ENCODE data around the gene ITCH. TPM values are rescaled to one million over a fixed set of nuclear protein-coding genes. Genes with fewer than 3 reads are reported as not detected.
"Not testable (repeated sequence)": the region's sequence is repeated elsewhere in the genome, so short reads cannot be mapped to it uniquely, and the experiment has no call there.

The ITCH gene
- total and polyA plus RNA-seq, 2 experiments from 2014 or later: 31.0 to 47.7 TPM

GRCh38 chr20:34320861-34321260, 42.2 kb upstream of the ITCH start:
- no peaks in the 10 kb centered on the region; the same call in 1 of the 2 replicates for H3F3A ChIP-seq (ENCODE audit: insufficient read depth)
- no peak overlapping the region for H3K27ac ChIP-seq
- in situ Hi-C loops (cut with MboI): loop anchor here (25.0 kb wide), 1 partner anchor 391 kb away; the partner anchor contains the start of gene TP53INP2
- no peak overlapping the region for H3K4me3 ChIP-seq
- no peak for DNase-seq
- TF ChIP-seq EZH2 (IDR thresholded peaks at IDR 0.05; ENCODE audit: insufficient read depth, poor library complexity, severe bottlenecking) (no peak), EZH2phosphoT487 (IDR thresholded peaks at IDR 0.05; ENCODE audit: insufficient read depth, low read depth) (no peak)
- no peaks in the 10 kb centered on the region for H3K9me3 ChIP-seq (ENCODE audit: low read depth)
- 76 to 78% methylated on average over 3 of the region's 3 CpGs for WGBS, 2 experiments (ENCODE audit: low coverage in 1 of 2, low lambda C conversion rate in 2 of 2, missing lambda C conversion rate in 2 of 2)
- no peaks in the 10 kb centered on the region for H3K27me3 ChIP-seq (replicated peaks; ENCODE audit: insufficient read depth)
- no peaks in the 10 kb centered on the region for H3K9me2 ChIP-seq (ENCODE audit: insufficient read depth)
- H3K4me2 ChIP-seq (ENCODE audit: unreplicated experiment): no peak overlapping the region
- H3K4me1 ChIP-seq (ENCODE audit: insufficient read depth): peaks cover 7% of the 10 kb centered on the region; the same call in 1 of the 2 replicates
- H2AFZ ChIP-seq: no peak overlapping the region
- no peaks in the 10 kb centered on the region for H3K36me3 ChIP-seq (ENCODE audit: low read depth)
- H4K20me1 ChIP-seq (ENCODE audit: insufficient read depth): no peaks in the 10 kb centered on the region
- H3K9ac ChIP-seq: no peak overlapping the region
- H3K79me2 ChIP-seq (ENCODE audit: insufficient read depth): no peaks in the 10 kb centered on the region

- H3K9me3 ChIP-seq (ENCODE audit: low read depth): no peaks in the 10 kb centered on the region
- TF ChIP-seq EZH2phosphoT487 (IDR thresholded peaks at IDR 0.05; ENCODE audit: insufficient read depth, low read depth) (no peak), EZH2 (IDR thresholded peaks at IDR 0.05; ENCODE audit: insufficient read depth, poor library complexity, severe bottlenecking) (no peak)
- H3K9me2 ChIP-seq (ENCODE audit: insufficient read depth): no peaks in the 10 kb centered on the region
- no peaks in the 10 kb centered on the region for H3K36me3 ChIP-seq (ENCODE audit: low read depth)
- H2AFZ ChIP-seq: no peak overlapping the region
- no peak overlapping the region for H3K4me3 ChIP-seq
- H3F3A ChIP-seq (ENCODE audit: insufficient read depth): no peaks in the 10 kb centered on the region; the same call in 1 of the 2 replicates
- no peak overlapping the region for H3K9ac ChIP-seq
- in situ Hi-C loops (cut with MboI): loop anchor here (25.0 kb wide), 1 partner anchor 390 kb away; the partner anchor contains the start of gene TP53INP2
- H4K20me1 ChIP-seq (ENCODE audit: insufficient read depth): no peaks in the 10 kb centered on the region
- no peaks in the 10 kb centered on the region for H3K79me2 ChIP-seq (ENCODE audit: insufficient read depth)
- H3K4me1 ChIP-seq (ENCODE audit: insufficient read depth): no peaks in the 10 kb centered on the region
- H3K27me3 ChIP-seq (replicated peaks; ENCODE audit: insufficient read depth): no peaks in the 10 kb centered on the region
- 72 to 73% methylated on average over 9 of the region's 9 CpGs for WGBS, 2 experiments (ENCODE audit: low coverage in 1 of 2, low lambda C conversion rate in 2 of 2, missing lambda C conversion rate in 2 of 2)
- no peak overlapping the region for H3K4me2 ChIP-seq (ENCODE audit: unreplicated experiment)
- H3K27ac ChIP-seq: no peak overlapping the region
- DNase-seq: no peak
These were observed 40.6 kb upstream of the ITCH start for GRCh38 chr20:34322267-34323105.

- Histone ChIP-seq H3K4me1 (ENCODE audit: insufficient read depth) (no peaks in the 10 kb centered on the region), H3K79me2 (ENCODE audit: insufficient read depth) (no peaks in the 10 kb centered on the region), H3K9me3 (ENCODE audit: low read depth) (no peaks in the 10 kb centered on the region), H3K36me3 (ENCODE audit: low read depth) (no peaks in the 10 kb centered on the region), H3K9me2 (ENCODE audit: insufficient read depth) (no peaks in the 10 kb centered on the region), H3K4me2 (ENCODE audit: unreplicated experiment) (no peak overlapping the region), H3F3A (ENCODE audit: insufficient read depth) (no peaks in the 10 kb centered on the region; the same call in 1 of the 2 replicates), H3K27me3 (replicated peaks; ENCODE audit: insufficient read depth) (no peaks in the 10 kb centered on the region), H3K9ac (no peak overlapping the region), H4K20me1 (ENCODE audit: insufficient read depth) (no peaks in the 10 kb centered on the region), H2AFZ (no peak overlapping the region), H3K4me3 (no peak overlapping the region), H3K27ac (no peak overlapping the region)
- WGBS, 2 experiments (ENCODE audit: low coverage in 1 of 2, low lambda C conversion rate in 2 of 2, missing lambda C conversion rate in 2 of 2): 30 to 33% methylated on average over 2 of the region's 2 CpGs
- DNase-seq: no peak
- no peak for TF ChIP-seq EZH2 (IDR thresholded peaks at IDR 0.05; ENCODE audit: insufficient read depth, poor library complexity, severe bottlenecking)
- no peak for TF ChIP-seq EZH2phosphoT487 (IDR thresholded peaks at IDR 0.05; ENCODE audit: insufficient read depth, low read depth)
- in situ Hi-C loops (cut with MboI): loop anchor here (25.0 kb wide), 1 partner anchor 388 kb away; the partner anchor contains the start of gene TP53INP2
These were observed 38.5 kb upstream of the ITCH start for GRCh38 chr20:34324541-34324940.

GRCh38 chr20:34328207-34328606, 34.9 kb upstream of the ITCH start:
- H4K20me1 ChIP-seq (ENCODE audit: insufficient read depth); H3K27me3 ChIP-seq (replicated peaks; ENCODE audit: insufficient read depth); H3K4me3 ChIP-seq; H2AFZ ChIP-seq; H3K79me2 ChIP-seq (ENCODE audit: insufficient read depth); DNase-seq; H3K4me2 ChIP-seq (ENCODE audit: unreplicated experiment); in situ Hi-C loops (cut with MboI); H3K4me1 ChIP-seq (ENCODE audit: insufficient read depth); H3K27ac ChIP-seq; H3K9ac ChIP-seq; H3K9me2 ChIP-seq (ENCODE audit: insufficient read depth); H3K36me3 ChIP-seq (ENCODE audit: low read depth); H3F3A ChIP-seq (ENCODE audit: insufficient read depth); H3K9me3 ChIP-seq (ENCODE audit: low read depth): not testable (repeated sequence)
- WGBS, 2 experiments (ENCODE audit: low coverage in 1 of 2, low lambda C conversion rate in 2 of 2, missing lambda C conversion rate in 2 of 2): 83 to 88% methylated on average over 4 of the region's 4 CpGs
